ENCODE measurements around the gene RBM4. TPM values are rescaled to one million over a fixed set of nuclear protein-coding genes. Genes with fewer than 3 reads are reported as not detected.
A peak's percentile ranks its signal among the peaks of the same experiment; 100 is the strongest.

The RBM4 gene
- total RNA-seq, 5 donors from 2014 or later (not counting 1 experiment from before 2014, with no cell fraction given), result 163 to 233 (median 181) TPM

- DNase-seq (no peak), ATAC-seq (replicated peaks in 1 of 4) (peak in 2 of 4 experiments; percentile 7 to 17)
- H3K27me3 ChIP-seq (replicated peaks in 1 of 2; ENCODE audit: control insufficient read depth in 2 of 2, extremely low read depth in 1 of 2, insufficient read depth in 2 of 2, low read length in 1 of 2), result peaks cover 0 to 7% of the 10 kb centered on the region in 2 experiments
- Mint-ChIP-seq H3K27ac (peak overlapping the region; percentile 99 to 100), H3K4me3 (peak overlapping the region; percentile 92 to 100 (median 100)), H3K4me1 (peaks cover 34 to 42% (median 35%) of the 10 kb centered on the region in 3 donors), H3K9me3 (no peaks in the 10 kb centered on the region), H3K36me3 (no peaks in the 10 kb centered on the region), H3K27me3 (no peaks in the 10 kb centered on the region)
- WGBS (ENCODE audit: insufficient coverage), result 12% methylated on average over 12 of the region's 12 CpGs
- peaks cover 0 to 5% of the 10 kb centered on the region in 2 donors for H3K36me3 ChIP-seq (ENCODE audit: control insufficient read depth in 2 of 2, extremely low read depth in 1 of 2, insufficient read depth in 1 of 2, low read length in 1 of 2)
- H3K4me1 ChIP-seq (ENCODE audit: control insufficient read depth in 1 of 2, extremely low read depth in 1 of 2, insufficient read depth in 2 of 2, low read length in 2 of 2), result peaks cover 5 to 37% of the 10 kb centered on the region in 2 experiments
- H3K27ac ChIP-seq (ENCODE audit: low read length), result peak overlapping the region; percentile 77
- H3K4me3 ChIP-seq (ENCODE audit: control insufficient read depth in 1 of 2, extremely low read depth in 1 of 2, low read length in 1 of 2), result peak overlapping the region; percentile 68 to 79
- no peaks in the 10 kb centered on the region for H3K9me3 ChIP-seq
- ChIA-PET CTCF (interaction anchor here in 1 of 2 donors (1.2 to 1.8 kb wide), 4 partner anchors 24 to 85 kb away, joined by 4 to 17 read pairs (median 8); partner anchors contain the start of genes CTSF and RBM4B), POLR2A (interaction anchor here (0.5 to 1.6 kb wide), 4 partner anchors 23 to 45 kb away, joined by 4 to 11 read pairs (median 4); partner anchors contain the start of genes RBM14 (in 1 of the 2) and RBM4 (in 1 of the 2))
Measured at GRCh38 chr11:66593303-66593635, 45.2 kb upstream of the RBM4 start.

GRCh38 chr11:66593650-66594049 is 44.9 kb upstream of the RBM4 start:
- no peak for ATAC-seq (replicated peaks in 1 of 4)
- Histone ChIP-seq H3K27ac (ENCODE audit: low read length) (peak overlapping the region; percentile 77), H3K27me3 (replicated peaks in 1 of 2; ENCODE audit: control insufficient read depth in 2 of 2, extremely low read depth in 1 of 2, insufficient read depth in 2 of 2, low read length in 1 of 2) (peaks cover 0 to 7% of the 10 kb centered on the region in 2 experiments), H3K36me3 (ENCODE audit: control insufficient read depth in 2 of 2, extremely low read depth in 1 of 2, insufficient read depth in 1 of 2, low read length in 1 of 2) (peaks cover 0 to 5% of the 10 kb centered on the region in 2 donors), H3K4me3 (ENCODE audit: control insufficient read depth in 1 of 2, extremely low read depth in 1 of 2, low read length in 1 of 2) (peak overlapping the region; percentile 68 to 79), H3K9me3 (no peaks in the 10 kb centered on the region), H3K4me1 (ENCODE audit: control insufficient read depth in 1 of 2, extremely low read depth in 1 of 2, insufficient read depth in 2 of 2, low read length in 2 of 2) (peaks cover 5 to 37% of the 10 kb centered on the region in 2 experiments)
- no peak for DNase-seq
- H3K9me3 Mint-ChIP-seq, result no peaks in the 10 kb centered on the region
- peak overlapping the region; percentile 92 to 100 (median 100) for H3K4me3 Mint-ChIP-seq
- ChIA-PET POLR2A (interaction anchor here (0.5 to 1.0 kb wide), 2 partner anchors 35 to 42 kb away, joined by 4 read pairs; no protein-coding TSS in a partner anchor), CTCF (interaction anchor here in 1 of 2 donors (0.6 to 1.3 kb wide), 2 partner anchors 25 to 29 kb away, joined by 3 to 10 read pairs; no protein-coding TSS in a partner anchor)
- no peaks in the 10 kb centered on the region for H3K36me3 Mint-ChIP-seq
- H3K27ac Mint-ChIP-seq, result peak overlapping the region; percentile 99 to 100
- WGBS (ENCODE audit: insufficient coverage), result no CpG with 5 or more reads among the region's 7 CpGs
- H3K4me1 Mint-ChIP-seq, result peaks cover 34 to 42% (median 37%) of the 10 kb centered on the region in 3 donors
- H3K27me3 Mint-ChIP-seq, result no peaks in the 10 kb centered on the region

GRCh38 chr11:66595245-66595904 is 43.1 kb upstream of the RBM4 start:
- Histone ChIP-seq H3K36me3 (ENCODE audit: control insufficient read depth in 2 of 2, extremely low read depth in 1 of 2, insufficient read depth in 1 of 2, low read length in 1 of 2) (peaks cover 0 to 21% of the 10 kb centered on the region in 2 donors), H3K4me3 (ENCODE audit: control insufficient read depth in 1 of 2, extremely low read depth in 1 of 2, low read length in 1 of 2) (no peak overlapping the region), H3K4me1 (ENCODE audit: control insufficient read depth in 1 of 2, extremely low read depth in 1 of 2, insufficient read depth in 2 of 2, low read length in 2 of 2) (peaks cover 5 to 37% of the 10 kb centered on the region in 2 experiments), H3K27ac (ENCODE audit: low read length) (peak overlapping the region; percentile 38), H3K27me3 (replicated peaks in 1 of 2; ENCODE audit: control insufficient read depth in 2 of 2, extremely low read depth in 1 of 2, insufficient read depth in 2 of 2, low read length in 1 of 2) (peaks cover 0 to 7% of the 10 kb centered on the region in 2 experiments), H3K9me3 (no peaks in the 10 kb centered on the region)
- WGBS (ENCODE audit: insufficient coverage), result 100% methylated on average over 1 of the region's 5 CpGs
- CTCF ChIA-PET, result no interaction called here
- peaks cover 34 to 42% (median 38%) of the 10 kb centered on the region in 3 donors for H3K4me1 Mint-ChIP-seq
- POLR2A ChIA-PET, result interaction anchor here (0.6 to 1.5 kb wide), 4 partner anchors 21 to 43 kb away, joined by 3 to 15 read pairs (median 6); partner anchors contain the start of genes RBM14 (in 2 of the 2) and RBM4 (in 1 of the 2)
- no peak for ATAC-seq (replicated peaks in 1 of 4)
- DNase-seq, result peak in 1 of 35 experiments; percentile 19
- no peaks in the 10 kb centered on the region for H3K9me3 Mint-ChIP-seq
- peak overlapping the region; percentile 50 to 72 for H3K27ac Mint-ChIP-seq
- H3K27me3 Mint-ChIP-seq, result no peaks in the 10 kb centered on the region
- H3K36me3 Mint-ChIP-seq, result peaks cover 3% of the 10 kb centered on the region
- peak overlapping the region; percentile 36 to 92 (median 67) for H3K4me3 Mint-ChIP-seq

- Mint-ChIP-seq H3K4me3 (no peak overlapping the region), H3K27ac (no peak overlapping the region), H3K9me3 (no peaks in the 10 kb centered on the region), H3K4me1 (peaks cover 17 to 22% (median 20%) of the 10 kb centered on the region in 3 donors), H3K36me3 (peaks cover 12% of the 10 kb centered on the region), H3K27me3 (no peaks in the 10 kb centered on the region)
- Histone ChIP-seq H3K27me3 (replicated peaks in 1 of 2; ENCODE audit: control insufficient read depth in 2 of 2, extremely low read depth in 1 of 2, insufficient read depth in 2 of 2, low read length in 1 of 2) (no peaks in the 10 kb centered on the region), H3K4me1 (ENCODE audit: control insufficient read depth in 1 of 2, extremely low read depth in 1 of 2, insufficient read depth in 2 of 2, low read length in 2 of 2) (peaks cover 0 to 18% of the 10 kb centered on the region in 2 experiments), H3K4me3 (ENCODE audit: control insufficient read depth in 1 of 2, extremely low read depth in 1 of 2, low read length in 1 of 2) (no peak overlapping the region), H3K36me3 (ENCODE audit: control insufficient read depth in 2 of 2, extremely low read depth in 1 of 2, insufficient read depth in 1 of 2, low read length in 1 of 2) (peaks cover 13 to 24% of the 10 kb centered on the region in 2 donors), H3K9me3 (no peaks in the 10 kb centered on the region), H3K27ac (ENCODE audit: low read length) (no peak overlapping the region)
- no peak for DNase-seq
- no peak for ATAC-seq (replicated peaks in 1 of 4)
- 80% methylated on average over 2 of the region's 6 CpGs for WGBS (ENCODE audit: insufficient coverage)
- POLR2A ChIA-PET, result no interaction called here
- CTCF ChIA-PET, result no interaction called here
Measured at GRCh38 chr11:66598993-66599392, 39.5 kb upstream of the RBM4 start.

- H3K27ac Mint-ChIP-seq, result no peak overlapping the region
- no peaks in the 10 kb centered on the region for H3K9me3 ChIP-seq
- POLR2A ChIA-PET, result no interaction called here
- CTCF ChIA-PET, result no interaction called here
- H3K27me3 ChIP-seq (replicated peaks in 1 of 2; ENCODE audit: control insufficient read depth in 2 of 2, extremely low read depth in 1 of 2, insufficient read depth in 2 of 2, low read length in 1 of 2), result no peaks in the 10 kb centered on the region
- H3K27me3 Mint-ChIP-seq, result no peaks in the 10 kb centered on the region
- peaks cover 0 to 8% of the 10 kb centered on the region in 2 experiments for H3K4me1 ChIP-seq (ENCODE audit: control insufficient read depth in 1 of 2, extremely low read depth in 1 of 2, insufficient read depth in 2 of 2, low read length in 2 of 2)
- H3K4me3 Mint-ChIP-seq, result no peak overlapping the region
- H3K27ac ChIP-seq (ENCODE audit: low read length), result no peak overlapping the region
- no peak for DNase-seq
- no peaks in the 10 kb centered on the region for H3K9me3 Mint-ChIP-seq
- peaks cover 23% of the 10 kb centered on the region for H3K36me3 Mint-ChIP-seq
- no CpG with 5 or more reads among the region's 2 CpGs for WGBS (ENCODE audit: insufficient coverage)
- no peak for ATAC-seq (replicated peaks in 1 of 4)
- H3K4me1 Mint-ChIP-seq, result peaks cover 9 to 13% (median 12%) of the 10 kb centered on the region in 3 donors
- no peak overlapping the region for H3K4me3 ChIP-seq (ENCODE audit: control insufficient read depth in 1 of 2, extremely low read depth in 1 of 2, low read length in 1 of 2)
- H3K36me3 ChIP-seq (ENCODE audit: control insufficient read depth in 2 of 2, extremely low read depth in 1 of 2, insufficient read depth in 1 of 2, low read length in 1 of 2), result peaks cover 21 to 36% of the 10 kb centered on the region in 2 donors
Measured at GRCh38 chr11:66600219-66600618, 38.3 kb upstream of the RBM4 start.

GRCh38 chr11:66600631-66601233 is 37.8 kb upstream of the RBM4 start:
- no peaks in the 10 kb centered on the region for H3K9me3 ChIP-seq
- H3K4me1 ChIP-seq (ENCODE audit: control insufficient read depth in 1 of 2, extremely low read depth in 1 of 2, insufficient read depth in 2 of 2, low read length in 2 of 2), result peaks cover 0 to 3% of the 10 kb centered on the region in 2 experiments
- no peak for DNase-seq
- H3K27me3 ChIP-seq (replicated peaks in 1 of 2; ENCODE audit: control insufficient read depth in 2 of 2, extremely low read depth in 1 of 2, insufficient read depth in 2 of 2, low read length in 1 of 2), result no peaks in the 10 kb centered on the region
- no peak overlapping the region for H3K4me3 ChIP-seq (ENCODE audit: control insufficient read depth in 1 of 2, extremely low read depth in 1 of 2, low read length in 1 of 2)
- Mint-ChIP-seq H3K27ac (no peak overlapping the region), H3K36me3 (peaks cover 26% of the 10 kb centered on the region), H3K4me1 (peaks cover 4 to 8% (median 7%) of the 10 kb centered on the region in 3 donors), H3K4me3 (no peak overlapping the region), H3K27me3 (no peaks in the 10 kb centered on the region), H3K9me3 (no peaks in the 10 kb centered on the region)
- H3K36me3 ChIP-seq (ENCODE audit: control insufficient read depth in 2 of 2, extremely low read depth in 1 of 2, insufficient read depth in 1 of 2, low read length in 1 of 2), result peaks cover 26 to 41% of the 10 kb centered on the region in 2 donors
- CTCF ChIA-PET, result no interaction called here
- WGBS (ENCODE audit: insufficient coverage), result 80% methylated on average over 1 of the region's 4 CpGs
- H3K27ac ChIP-seq (ENCODE audit: low read length), result no peak overlapping the region
- ATAC-seq (replicated peaks in 1 of 4), result no peak
- POLR2A ChIA-PET, result no interaction called here
